HG03469 (cell line): ENCODE results near the gene RNASE7.
"Not testable (repeated sequence)": the region's sequence is repeated elsewhere in the genome, so short reads cannot be mapped to it uniquely, and the experiment has no call there.

ENCODE experiments used
- ATAC-seq: cut with Tn5 transposase; IDR thresholded peaks from one replicate; pipeline ENCODE4 v1.9.1; 2021; ENCODE audit warnings: mild to moderate bottlenecking, moderate library complexity, moderate number of reproducible peaks; ENCODE audit not compliant: unreplicated experiment

The RNASE7 gene

GRCh38 chr14:21041676-21042433 is at the start of gene RNASE7:
Gene RNASE7, plus strand, starts transcription at chr14:21042362. Its CDS starts 631 bp downstream, at chr14:21042993.
- no peak for ATAC-seq

- no peak for ATAC-seq
Measured at GRCh38 chr14:20996521-20996920, 45.6 kb upstream of the RNASE7 start.

DNA sequence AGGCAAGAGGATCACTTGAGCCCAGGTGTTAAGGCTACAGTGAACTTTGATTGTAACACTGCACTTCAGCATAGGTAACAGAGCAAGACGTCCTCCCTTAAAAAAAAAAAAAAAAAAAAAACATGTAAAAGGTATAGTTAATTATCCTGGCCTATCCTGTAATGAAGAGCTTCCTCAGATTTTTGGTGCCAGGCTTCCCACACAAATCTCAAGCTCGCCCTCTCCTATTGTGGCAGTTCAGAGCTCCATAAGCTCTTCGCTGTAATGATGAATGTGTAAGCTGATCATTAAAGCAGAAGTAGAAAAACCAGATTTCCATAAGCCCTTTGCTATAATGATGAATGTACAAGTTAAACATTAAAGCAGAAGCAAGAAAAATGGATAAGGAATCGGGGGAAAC is 45.0 kb upstream of the RNASE7 start:
- no peak for ATAC-seq

DNA sequence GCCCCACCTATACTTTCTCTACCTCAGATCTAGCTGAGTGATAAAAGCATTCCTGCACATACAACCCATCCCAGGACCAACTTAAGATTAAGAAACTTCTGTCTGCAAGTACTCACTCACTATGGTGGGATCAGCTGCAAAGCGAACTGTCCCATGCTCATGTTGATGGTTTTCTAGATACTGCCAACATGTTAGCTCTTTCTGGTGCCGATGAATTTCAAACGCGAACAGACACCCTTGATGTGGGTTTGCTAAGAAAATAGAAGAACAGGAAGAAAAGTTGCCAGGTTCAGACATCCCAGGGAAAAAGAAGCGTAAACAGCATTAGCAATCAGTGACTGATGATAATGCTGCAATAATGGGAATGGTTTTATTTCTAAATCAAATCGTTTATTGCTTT is 44.6 kb upstream of the RNASE7 start:
- ATAC-seq: no peak

GRCh38 chr14:20998139-20998538 is 44.0 kb upstream of the RNASE7 start:
- no peak for ATAC-seq

DNA sequence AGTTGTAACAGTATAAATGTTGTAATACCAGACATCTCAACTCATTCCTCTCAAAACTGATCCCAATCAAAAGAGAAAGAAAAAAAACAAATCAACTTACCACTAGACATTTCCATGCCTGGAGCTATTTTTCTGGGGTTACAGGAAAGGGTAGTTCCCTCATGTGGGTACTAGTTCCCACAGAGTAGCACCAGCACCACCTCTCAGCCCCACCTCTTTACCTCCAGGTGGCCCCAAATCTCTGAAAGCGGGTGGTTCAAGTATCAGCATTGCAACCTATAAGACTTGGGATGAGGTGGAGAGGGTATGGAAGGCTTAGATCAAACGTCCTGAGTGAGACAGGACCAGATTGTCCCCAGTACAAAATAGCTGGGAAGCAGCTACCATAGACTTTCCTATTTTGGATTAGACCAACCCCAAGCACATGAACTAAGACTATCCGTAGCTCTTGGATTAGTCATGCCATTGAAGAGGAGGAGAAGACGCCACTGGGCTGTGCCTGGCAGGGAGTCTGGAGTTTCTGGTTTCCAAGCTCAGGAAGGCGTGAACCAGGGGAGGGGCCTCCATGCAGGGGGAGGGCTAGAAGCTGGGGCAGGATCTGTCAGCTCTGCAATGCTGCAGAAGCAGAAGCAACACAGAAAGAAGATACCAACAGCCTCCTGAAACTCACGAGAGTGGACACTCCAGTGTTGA is 43.3 kb upstream of the RNASE7 start, which contains the start of gene SLC39A2:
TSS of gene SLC39A2 (plus strand) at position 620 of the 693 bp plus-strand sequence. CDS start 154 bp downstream, outside the sequence.
- ATAC-seq: no peak

GRCh38 chr14:20999591-20999990 is 42.6 kb upstream of the RNASE7 start:
- no peak for ATAC-seq

DNA sequence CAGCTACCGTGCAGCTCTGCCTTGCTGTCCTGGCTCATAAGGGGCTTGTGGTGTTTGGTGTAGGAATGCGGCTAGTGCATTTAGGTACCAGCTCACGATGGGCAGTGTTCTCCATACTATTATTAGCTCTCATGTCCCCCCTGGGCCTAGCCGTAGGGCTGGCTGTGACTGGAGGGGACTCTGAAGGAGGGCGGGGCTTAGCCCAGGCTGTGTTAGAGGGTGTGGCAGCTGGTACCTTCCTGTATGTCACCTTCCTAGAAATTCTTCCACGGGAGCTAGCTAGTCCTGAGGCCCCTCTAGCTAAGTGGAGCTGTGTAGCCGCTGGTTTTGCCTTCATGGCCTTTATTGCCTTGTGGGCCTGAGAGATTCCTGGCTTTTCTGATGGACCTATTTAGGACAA is 40.9 kb upstream of the RNASE7 start:
- no peak for ATAC-seq

DNA sequence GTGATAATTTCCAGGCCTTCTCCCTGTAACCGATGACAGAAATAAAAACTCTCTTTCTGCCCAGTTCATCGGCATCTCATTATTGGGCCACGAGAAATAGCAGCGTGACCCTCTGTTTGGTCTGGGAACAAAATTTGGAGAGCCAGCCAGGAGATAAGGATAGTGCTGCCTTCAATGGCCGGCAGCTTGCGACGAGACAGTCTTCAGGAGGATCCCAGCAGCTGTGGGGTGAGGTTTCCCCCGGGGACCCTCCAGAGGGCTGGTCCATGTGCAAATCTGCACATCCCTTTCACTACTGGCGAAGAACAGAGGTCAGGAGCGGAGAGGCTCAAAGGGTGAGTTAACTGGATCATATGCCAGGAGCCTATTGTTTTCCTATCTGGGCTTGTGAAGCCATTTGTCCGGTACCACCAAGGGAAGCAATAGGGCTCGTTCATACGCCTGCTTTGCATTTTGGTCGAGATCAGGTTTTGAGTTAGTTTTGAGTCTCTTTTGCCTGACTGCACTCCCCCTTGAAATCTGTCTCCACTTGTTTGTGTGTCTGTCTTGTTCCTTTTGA is 38.3 kb upstream of the RNASE7 start:
- no peak for ATAC-seq

- ATAC-seq: not testable (repeated sequence)
Measured at GRCh38 chr14:21009721-21010120, 32.4 kb upstream of the RNASE7 start.

GRCh38 chr14:21011136-21011535 is 31.0 kb upstream of the RNASE7 start:
- ATAC-seq: no peak

DNA sequence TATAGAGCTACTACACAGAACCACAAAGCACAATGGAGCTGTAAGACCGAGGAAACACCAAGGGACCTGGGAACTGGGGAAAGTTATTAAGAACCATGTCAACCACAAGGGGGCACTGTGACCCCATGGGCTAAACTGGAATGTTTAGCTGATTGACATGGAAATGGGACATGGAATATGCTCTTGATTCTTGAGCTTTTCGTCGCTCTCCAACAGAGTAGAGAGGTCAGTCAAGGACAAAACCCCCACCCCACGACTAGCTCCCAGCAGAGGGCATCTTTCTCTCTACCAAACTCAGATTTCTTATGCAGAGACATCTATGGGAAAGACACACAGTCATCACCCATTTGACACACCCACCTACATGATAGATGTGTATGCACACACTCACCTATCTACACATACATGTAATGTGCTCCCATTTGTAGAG is 27.4 kb upstream of the RNASE7 start:
- no peak for ATAC-seq

DNA sequence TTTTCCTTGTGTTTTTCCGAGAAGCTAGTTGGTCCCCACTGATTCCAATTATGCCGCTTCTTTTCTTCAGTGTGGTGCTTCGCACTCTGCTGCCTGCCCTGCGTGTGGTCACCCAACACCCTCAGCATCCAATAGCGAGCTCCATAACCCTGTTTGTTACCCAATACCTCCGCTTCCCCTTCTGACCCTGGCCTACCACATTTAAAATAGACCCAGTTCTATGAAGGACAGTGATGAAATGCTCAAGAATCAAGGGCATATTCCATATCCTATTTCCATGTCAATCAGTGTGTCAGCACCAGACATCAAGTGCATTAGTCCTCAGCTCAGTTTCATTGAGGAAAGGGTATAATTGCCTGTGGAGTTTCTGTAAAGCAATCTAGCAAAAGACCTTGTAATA is 26.9 kb upstream of the RNASE7 start:
- no peak for ATAC-seq

DNA sequence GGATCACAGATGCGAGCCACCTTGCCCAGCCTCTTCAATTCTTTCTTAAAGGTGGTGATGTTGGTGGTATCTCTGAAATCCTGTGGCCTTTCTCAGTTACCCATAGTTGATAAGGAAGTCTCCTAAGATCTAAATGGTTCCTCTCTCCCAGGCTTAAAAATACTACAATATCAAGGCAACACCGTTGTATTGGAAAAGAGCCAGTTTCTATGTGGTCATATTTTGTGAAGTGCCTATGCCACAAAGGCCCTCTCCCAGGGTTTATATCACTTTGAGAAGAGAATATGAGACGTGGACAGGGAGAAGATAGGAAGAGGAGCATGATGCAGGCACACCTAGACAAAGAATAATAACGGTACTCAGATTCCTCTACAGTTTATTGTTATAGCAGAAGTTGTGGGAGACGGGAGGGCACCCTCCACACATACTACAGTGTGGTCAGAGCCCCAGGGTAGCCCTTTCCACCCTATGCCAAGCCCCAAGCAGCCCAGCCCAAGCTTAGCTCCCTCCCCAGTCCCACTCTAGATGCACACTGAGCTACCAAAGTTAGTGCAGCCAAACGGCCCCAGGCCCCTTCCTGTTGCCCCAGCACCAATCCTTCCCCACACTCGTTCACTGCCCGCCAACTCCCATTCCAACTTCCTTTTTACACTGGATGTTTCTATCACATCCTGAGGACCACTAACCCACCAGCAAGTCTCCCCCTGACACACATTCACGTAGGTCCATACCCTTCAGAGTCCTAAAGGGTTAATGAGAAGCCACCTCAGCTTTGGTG is 25.6 kb upstream of the RNASE7 start:
- no peak for ATAC-seq

DNA sequence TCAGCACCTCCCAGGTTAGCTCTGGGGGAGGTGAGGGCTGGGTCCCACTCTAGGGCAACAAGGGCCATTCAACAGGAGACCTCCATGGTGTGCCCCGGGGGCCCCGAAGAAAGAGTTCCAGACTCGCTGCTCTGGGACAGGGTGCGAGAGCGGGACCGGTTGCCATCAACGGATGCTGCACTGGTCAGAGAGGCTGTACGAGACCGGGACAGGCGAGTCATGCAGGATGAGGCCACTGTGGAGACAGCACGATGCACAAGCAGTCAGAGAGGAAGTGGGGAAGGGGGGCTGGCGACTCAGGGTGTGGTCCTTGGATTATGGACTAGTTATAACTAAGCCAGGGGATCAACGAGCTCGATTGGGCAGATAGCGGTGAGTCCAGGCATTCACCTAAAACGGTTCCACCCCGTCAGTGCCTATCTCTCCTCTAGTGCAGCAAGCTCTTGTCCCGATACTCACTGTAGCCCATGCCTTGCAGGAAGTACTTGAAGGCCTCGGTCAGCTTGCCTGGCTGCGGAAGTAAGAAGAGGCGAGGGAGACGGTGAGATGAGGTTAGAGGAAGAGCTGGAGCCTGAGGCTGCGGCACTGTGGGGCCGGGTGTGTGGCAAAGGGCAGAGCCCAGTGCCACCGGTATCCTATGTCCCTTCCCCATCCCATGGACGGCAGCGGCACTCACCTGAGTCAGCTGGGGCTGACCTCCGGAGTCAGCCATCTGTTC is 24.5 kb upstream of the RNASE7 start:
- ATAC-seq: no peak

DNA sequence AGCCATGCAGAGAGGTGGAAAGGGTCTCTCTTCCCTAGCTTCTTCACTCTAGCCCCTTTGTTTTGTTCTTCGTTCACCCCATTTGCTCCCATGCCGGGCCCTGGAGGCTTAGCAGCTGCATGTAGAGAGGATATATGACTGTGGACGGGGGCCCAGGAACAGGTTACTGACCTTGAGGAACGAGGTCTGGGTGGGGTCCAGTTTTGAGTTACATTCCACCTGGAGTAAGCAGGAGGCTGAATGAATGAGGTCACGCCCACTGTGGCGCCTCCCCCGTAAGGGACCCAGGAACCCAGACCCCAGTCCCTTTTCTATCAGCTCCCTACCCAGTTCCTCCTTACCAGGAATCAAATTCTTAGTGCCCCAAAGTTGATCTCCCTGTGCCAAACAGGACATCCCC is 23.9 kb upstream of the RNASE7 start:
- ATAC-seq: no peak

DNA sequence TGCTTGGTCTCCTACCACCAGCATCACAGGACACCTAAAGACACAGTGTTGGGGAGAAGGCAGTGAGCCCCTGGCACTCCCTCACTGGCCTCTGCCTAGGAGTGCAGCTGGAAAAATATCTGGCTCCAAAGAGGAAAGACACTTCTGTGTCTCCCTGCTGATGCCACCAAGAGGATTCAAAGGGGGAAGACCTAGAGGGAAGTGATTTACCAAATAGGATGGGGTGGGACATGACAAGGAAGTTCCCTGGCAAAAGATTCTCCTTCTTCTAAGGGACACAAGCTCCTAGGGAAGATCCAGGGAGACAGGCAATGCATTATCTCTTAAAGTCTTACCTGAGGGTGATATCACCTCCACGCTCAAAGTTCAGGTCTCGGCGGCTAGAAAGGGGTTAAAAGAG is 23.4 kb upstream of the RNASE7 start:
- no peak for ATAC-seq

GRCh38 chr14:21019366-21019765 is 22.8 kb upstream of the RNASE7 start:
- no peak for ATAC-seq

GRCh38 chr14:21020977-21021545 is 21.1 kb upstream of the RNASE7 start:
- no peak for ATAC-seq

DNA sequence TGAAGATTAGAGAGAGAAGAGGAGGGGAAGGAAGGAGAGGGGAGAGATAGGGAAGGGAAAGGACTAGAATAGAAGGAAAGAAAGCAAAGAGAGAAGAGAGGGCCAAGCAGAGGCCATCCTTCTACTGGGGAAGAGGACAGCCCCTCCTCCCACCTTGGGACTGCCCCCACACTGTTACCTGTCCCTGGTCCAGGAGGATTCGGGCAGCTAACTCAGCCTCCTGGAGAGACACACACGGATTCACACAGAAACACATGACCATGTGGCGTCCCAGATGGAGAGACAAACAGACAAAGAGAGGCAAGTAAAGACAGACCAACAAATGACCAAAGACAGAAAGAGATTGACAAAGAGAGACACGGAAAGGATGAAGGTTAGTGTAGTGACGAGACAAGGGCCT is 19.5 kb upstream of the RNASE7 start:
- no peak for ATAC-seq
